Measurements from ENCODE around the gene GRM4.

The GRM4 gene

DNA sequence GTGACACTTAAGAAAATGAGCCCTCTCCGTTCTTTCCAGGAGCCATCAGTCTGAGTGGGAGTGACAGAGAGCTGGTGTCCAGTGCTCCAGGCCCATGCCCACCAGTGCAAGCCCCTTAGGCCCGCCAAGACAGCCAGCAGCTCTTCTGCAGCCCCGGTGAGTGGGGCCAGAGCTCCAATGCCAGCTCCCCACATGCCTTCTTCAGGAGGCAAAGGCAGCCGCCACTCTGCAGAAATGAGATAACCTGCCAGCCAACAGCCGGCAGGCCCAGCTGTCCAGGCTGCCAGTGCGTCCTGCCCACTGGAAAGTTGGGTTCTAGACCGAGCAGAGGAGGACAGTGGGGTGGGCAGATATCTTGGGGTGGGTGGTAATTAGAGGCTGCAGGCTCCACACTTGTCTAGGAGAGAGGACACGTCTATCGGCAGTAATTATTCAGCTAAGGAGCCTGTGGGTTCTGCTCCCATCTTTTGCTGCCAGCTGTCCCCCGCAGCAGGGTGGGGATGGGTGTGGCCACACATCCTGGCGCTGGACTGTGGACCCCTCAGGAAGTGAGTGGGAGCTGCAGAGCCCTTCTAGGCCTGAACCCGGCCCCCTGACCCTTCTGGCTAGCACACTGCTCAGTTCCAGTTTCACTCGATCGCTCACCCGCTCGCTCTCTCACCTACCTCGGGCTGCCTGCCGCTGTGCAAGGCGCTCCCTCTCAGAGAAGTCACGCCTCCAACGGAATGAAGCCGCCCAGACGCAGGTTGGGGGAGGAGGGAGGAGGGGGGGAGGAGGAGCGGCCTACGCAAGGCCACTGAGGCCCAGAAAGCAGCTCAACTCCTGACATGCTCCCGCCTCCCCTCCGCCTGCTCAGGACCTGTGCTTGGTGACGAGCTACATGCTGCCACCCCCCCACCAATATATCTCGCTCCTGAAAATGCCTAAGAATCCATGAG, 3.6 kb downstream of the GRM4 start:
- DNase-seq (ENCODE audit: low spot score), result no peak

DNA sequence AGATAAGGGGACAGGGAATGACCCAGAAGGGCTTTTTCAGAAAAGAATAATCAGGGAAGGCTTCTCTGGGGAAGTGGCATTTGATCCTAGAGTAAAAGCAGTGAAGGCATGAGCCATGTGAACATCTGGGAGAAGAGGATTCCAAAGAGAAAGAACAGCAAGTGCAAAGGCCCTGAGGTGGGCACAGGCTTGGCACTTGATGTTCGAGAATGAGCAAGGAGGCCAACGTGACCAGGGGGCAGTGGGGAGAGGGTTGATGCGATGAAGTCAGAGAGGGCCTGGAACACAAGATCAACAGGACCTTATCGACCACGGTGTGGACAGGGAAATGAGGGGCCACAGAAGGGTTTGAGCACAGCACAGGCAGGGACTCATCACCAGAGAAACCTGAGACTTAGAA, 5.8 kb downstream of the GRM4 start:
- DNase-seq (ENCODE audit: low spot score), result no peak

DNA sequence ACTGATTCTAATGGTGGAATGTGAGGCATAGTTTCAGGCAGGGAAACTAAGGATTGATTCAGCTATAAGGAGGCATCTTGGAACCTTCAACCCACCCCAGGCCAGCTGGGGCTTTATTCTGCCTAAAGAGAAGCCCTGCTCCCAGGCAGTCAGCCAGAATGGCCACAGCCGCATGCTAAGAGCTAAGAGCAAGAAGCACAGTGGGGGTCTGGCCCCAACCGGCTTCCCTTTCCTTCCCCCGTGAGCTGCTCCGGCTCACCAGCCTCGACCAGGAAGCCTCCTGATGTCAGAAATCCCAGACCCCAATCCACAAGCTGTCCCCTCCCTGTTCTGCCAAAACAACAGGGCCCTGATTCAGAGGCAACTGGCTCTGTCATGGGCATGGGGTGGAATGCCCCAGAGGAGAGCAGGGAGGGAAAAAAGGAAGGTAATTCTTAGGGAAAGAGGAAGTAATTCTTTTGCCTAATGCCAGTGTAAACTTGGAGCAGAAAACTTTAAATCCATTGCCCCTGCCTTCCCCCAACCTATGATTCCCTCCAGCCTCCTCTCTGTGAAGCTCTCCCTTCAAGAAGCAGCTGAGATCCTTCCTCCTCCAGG, 6.9 kb downstream of the GRM4 start:
- DNase-seq (ENCODE audit: low spot score), result no peak

DNA sequence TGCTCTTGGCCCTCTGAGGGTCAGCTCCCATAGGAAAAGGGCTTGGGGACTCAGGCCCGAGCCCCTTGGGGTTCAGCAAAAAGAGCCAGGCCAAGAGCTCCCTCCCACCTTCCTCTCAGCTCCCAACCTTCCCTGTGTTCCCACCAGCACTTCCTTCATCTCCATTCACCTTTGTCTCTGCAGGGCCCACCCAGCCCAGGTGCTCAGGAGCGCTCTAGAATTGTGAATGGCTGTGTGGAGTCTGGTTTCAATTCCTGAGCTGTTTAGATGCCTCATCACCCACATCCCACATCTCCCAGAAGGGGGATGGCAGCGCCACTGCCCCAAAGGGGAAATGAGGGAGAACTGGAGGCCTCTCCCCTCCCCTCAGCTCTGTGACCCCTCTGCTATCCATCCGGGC, 7.7 kb downstream of the GRM4 start:
- no peak for DNase-seq (ENCODE audit: low spot score)

DNA sequence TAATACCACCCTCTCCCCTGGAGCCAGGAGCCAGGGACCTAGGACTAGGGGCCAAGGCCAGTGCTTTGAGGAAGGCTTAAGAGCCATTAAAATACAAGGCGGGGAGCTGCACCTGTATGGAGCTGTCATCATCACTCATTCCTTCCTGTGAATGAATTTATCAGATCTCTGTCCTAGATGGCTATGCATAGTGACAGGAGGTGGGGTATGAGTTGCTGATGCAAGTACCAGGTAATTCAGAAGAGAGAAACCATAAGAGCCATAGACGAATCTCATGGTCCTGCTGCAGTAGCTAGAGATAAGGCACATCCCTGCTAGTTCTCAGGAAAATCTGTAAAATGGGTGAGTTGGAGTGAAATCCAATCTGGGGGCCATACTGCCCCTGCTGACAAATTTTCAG, 10.3 kb downstream of the GRM4 start:
- DNase-seq (ENCODE audit: low spot score), result no peak

DNA sequence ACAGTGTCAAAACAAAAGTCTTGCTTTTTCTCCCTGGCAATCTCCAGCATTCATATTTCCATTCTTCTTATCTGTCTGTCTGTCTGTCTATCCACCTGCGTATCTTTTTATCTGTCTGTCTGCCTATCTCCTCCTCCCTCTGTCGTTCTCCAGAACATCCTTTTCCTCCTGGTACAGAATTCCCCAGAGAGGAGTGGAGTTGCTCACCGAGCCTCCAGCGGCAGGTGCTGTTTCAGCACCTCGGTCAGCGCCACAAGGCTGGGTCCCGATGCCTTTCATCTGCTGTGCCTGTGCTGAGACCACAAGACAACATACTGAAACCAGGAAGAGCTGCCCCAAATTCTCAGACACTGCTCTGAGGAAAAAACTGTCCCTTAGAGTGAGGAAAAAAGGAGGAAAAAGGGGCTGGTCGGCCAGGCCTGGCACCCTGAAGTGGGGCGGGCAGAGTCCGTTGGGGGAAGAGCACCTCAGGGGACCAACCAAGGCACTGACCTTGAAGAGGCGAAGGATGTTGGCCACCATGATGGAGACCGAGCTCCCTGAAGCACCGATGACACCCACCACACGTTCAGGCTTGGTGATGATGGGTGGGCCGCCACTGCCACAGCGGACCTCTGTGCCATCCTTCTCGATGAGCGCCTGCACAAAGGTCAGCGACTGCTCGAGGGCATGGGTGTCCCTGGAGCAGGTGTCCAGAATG, 13.3 kb downstream of the GRM4 start:
- DNase-seq (ENCODE audit: low spot score), result peak; percentile 45

DNA sequence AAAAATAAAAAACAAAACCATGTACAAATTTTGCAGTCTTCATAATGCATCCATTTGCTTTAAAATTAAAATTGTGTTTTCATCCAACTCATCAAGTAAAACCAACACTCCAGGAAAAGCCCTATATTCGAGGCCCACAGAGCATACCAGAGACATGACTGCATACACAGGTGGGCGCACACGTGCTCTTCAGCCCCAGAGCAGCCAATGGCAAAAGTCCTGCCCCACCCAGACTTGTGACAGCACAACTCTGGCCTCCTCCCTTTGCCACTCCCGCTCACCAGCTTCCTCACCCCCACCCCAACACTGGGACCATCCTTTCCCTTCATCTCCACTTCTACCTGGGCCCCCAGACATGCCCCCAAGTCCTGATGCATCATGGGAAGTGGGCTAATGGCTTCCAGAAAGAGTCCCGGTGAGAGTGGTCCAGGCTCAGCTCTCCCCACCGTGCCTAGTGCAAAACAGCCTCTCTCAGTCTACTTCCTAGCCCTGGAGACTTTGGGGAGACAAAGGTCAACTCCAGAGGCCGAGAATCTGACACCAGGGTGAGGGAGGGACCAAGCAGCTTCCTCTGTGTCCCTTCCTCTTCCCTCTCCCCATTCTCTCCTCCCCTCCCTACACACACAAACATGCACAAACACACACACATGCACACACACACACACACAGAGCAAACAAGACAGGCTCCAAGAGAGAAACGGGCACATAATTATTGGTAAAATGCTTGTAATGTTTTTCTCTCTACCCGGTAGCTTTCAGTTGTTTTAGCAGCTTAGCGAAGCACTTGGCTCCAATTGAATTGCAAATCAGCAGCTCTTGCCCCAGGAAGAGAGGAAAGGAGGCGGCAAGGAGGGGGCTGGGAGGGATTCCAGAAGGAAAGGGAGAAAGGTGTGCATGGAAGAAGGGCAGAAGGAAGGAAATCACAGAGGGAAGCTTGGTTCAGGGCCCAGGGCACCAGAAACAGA, 14.3 kb downstream of the GRM4 start:
- no peak for DNase-seq (ENCODE audit: low spot score)

DNA sequence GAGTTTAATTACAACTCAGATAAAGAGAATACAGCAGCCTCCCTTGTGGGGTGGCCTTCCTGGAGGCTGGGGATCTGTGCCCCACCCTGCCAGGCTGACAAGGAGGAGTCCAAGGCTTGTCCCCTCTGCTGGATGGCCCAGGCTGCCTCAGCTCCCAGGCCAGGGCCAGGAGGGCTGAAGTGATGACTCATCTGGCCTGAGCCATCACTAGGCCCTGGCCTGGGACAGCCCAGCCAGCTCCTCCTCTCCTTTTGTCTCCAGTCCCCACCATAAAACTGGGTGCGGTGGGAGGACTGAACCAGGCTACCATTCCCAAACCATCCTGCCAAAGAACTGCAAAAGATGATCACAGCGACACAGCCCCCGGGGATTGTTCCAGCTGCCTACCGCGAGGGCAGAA, 15.0 kb downstream of the GRM4 start:
- DNase-seq (ENCODE audit: low spot score), result no peak

DNA sequence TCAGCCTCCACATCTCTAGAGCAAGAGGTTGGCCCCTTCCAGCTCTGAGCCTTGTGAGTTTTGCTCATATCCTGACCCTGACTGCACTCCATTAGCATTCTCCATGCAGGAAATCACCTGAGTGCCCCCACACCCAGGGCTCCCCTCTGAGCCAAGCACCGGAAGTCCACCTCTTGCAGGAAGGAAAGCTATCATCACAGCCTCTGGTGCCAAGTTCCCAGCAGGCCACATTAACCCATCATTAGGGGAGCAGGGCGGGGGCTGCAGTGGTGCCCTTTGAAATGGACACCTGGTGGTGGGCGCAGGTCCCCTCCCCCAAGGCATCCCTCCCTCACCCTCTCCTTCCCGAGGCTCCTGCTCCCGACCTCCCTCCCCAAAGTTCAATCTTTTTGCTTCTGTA, 16.1 kb downstream of the GRM4 start:
- no peak for DNase-seq (ENCODE audit: low spot score)

DNA sequence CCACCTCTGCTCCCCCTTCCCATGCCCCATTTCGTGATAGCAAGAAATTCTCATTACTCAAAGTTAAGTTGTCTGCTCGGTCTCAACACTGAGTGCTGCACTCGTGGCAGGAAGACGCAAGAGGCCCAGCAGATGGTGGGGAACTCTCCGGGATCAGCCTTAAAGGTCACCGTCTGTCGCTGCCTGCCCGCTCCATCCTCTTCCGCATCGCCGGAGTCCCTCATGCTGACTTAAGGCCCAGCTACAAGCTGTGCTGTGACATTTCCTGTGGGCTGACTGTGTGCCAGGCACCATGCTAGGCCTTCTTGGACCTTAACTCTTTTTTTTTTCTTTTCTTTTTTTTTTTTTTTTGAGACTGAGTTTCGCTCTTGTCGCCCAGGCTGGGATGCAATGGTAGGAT, 17.8 kb downstream of the GRM4 start:
- DNase-seq (ENCODE audit: low spot score), result no peak

DNA sequence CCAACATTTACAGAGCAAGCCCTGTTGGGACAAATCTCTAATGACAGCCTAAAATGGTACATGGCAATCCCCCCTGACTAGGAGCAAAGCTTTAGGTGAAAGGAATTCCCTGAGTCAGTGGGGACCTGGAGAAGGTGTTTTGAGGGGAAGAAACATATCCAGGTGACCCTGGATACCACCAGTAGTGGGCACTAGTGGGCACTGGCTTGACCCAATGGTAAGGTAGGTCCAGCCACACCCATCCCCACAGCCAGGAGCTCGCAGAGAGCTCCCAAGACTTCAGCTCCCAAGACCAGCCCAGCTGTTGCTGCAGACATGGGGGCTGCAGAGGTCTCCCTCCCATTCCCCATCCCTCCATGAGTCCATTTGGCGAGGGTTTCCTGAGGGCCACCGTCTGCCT, 19.5 kb downstream of the GRM4 start:
- no peak for DNase-seq (ENCODE audit: low spot score)

DNA sequence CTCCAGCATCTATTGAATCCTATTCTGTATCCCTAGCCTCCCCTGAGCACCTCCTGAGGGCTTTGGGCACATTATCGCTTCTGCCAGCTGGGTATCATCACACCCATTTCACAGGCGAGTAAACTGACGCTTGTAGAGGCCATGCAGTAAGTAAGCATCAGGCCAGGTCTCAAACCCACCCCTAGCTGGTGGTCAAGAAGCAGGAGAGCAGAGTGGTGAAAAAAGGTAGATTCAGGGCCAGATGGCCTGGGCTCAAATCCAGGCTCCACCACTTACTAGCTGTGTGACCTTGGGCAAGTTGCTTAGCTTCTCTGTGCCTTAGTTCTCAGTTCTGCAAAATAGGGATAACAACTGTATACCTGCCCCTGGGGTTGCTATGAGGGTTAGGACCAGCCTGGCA, 19.9 kb downstream of the GRM4 start:
- DNase-seq (ENCODE audit: low spot score), result no peak

DNA sequence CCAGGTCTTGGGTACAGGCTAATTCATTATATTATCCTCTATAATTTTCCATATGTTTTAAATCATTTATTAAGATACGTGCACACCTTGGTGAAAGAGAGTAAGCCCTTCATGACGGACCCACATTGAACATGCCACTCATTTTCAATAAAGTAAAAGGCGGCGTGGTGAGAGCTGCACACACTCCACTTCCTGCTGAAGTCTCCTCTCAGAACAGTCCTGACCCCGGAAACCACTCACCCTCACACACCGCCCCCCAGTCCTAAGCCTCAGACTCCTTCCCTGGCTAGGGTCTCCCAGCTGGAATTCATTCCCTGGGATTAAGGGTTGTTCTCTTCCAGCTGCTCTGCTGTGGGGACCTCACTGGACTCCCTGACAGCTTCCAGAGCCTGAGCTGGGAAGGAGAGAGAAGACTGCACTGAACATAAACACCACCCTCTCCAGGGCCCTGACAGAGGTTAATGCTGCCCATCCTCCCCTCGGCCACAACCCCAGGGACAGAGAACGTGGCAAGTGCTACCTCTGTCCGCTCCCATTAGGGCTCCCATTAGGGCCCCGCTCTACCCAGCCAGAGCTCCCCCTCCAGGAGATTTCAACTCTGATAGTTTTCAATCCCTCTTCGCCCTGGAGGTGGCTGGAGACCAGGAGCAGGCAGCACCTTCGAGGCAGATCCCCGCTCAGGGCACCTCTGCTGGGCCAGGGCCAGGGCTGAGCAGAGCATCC, 24.8 kb downstream of the GRM4 start:
- DNase-seq (ENCODE audit: low spot score), result no peak

DNA sequence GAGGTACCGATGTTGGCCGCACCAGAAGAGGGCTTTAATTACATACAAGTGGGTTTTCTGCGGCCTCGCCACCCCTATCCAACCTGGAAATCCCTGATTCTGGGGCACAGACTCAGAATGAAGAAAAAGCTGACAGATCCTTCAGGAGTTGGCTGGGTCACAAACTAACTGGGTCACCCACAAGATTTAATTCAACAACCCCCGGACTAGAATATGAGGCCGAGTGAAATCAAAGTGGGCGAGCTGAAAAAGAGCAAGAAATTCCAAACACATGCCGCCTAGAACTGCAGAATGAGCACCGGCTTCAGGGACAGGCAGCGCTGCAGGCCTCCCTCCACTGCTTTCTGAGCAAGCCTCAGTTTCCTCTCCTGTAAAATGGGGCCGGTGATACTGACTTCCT, 30.0 kb downstream of the GRM4 start:
- DNase-seq (ENCODE audit: low spot score), result no peak

DNA sequence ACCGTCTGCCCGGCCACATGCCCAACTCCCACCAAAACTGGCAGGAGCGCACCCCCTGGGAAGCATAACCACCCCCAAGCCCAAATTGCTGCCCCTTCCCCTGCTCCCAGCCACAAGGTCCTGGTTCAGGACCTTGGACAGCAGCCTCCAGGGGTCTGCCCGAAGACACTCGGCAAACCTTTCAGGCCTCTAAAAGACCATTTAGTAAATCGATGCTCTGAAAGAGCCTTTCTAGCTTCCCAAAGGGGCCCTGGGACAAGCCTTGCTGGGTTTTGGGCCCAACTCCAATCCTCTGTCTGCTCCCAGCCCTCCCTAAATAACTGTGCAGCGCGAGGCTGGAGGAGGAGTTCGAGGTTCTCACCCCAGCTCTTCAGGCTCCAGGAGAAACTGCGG, 30.5 kb downstream of the GRM4 start:
- DNase-seq (ENCODE audit: low spot score), result peak; percentile 42

DNA sequence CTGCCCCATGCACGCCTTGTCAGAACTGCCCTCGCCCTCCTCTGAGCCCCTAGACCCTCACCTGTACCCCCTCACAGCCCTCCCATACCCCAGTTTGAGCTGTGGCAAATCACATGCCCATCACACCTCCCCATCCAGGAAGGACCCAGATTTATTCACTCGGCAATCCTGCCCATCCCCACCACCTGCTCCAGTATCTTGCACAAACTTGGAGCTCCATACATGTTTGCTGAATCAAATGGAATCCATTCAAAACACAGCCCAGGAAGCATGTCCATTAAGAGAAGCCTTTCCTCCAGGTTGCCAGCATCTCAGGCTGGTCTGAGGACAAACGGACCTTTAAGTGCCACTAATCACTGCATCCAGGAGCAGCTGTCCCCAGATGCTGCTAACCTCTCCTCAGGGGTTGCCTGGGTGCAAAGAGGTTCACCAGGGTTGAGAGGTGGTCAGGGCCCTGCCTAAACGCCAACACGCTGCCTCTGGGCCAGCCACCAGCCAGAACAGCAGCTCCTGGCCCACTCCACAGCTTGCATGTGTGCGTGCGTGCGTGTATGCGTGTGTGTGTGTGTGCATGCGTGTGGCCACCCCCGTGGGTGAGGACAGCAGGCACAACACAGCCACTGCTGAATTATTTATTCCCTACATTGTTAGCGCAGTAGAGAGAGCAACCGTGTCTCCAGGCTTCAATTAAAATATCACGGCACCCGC, 31.0 kb downstream of the GRM4 start:
- no peak for DNase-seq (ENCODE audit: low spot score)

DNA sequence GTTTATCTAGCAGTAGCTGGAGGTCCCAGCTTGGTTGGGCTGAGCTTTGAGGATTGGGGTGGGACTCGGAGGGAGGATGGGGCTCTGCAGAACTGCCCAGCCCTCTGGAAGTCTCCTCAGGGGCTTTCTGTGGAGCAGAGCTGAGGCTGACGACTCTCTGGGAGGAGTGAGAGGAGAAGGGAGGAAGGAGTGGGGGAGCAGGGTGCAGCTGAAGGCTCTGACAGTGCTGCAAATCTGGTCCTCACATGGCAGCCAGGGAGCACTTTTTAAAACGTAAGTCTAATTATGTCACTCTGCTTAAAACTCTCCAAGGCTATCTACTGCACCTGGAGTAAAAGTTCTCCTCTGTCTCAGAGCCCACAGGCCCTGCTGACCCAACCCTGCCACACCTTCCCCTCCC, 32.4 kb downstream of the GRM4 start:
- DNase-seq (ENCODE audit: low spot score), result no peak

DNA sequence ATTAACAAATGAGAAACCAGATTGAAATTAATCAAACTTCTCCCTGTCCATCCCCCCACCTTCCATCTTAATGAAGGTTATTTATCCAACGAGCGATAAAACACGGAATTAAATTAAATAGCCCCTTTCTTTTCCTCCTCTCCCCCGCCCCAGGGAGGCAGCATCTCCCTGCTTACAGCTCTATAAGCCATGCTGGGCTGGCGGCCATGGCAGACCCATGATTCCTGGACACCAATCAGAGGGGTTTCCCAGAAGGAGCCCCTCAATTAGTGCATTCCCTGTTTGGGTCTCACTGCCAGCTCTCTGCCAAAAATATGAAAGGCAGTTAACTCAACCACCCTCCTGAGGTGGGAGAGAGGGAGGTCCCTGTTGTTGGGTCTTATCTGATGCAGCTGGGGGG, 33.8 kb downstream of the GRM4 start:
- no peak for DNase-seq (ENCODE audit: low spot score)

DNA sequence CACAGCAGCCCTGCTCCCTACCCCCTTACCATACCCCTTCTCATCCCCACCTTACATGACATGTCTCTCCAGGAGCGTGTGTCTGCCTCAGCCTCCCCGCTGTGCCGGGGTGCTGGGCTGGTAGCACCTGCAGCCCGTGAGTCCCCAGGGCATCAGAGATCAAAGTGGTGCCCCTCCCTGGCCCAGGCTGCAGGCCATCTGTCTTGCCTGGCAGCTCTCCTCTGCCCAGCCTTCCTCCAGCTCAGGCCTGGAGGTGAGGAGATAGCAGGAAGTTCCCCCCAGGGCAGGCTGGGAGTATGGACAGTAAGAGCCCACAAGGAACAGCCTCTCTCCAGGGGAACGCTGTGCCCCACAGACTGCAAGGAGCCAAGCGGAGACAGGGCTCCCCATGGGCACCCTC, 35.3 kb downstream of the GRM4 start:
- no peak for DNase-seq (ENCODE audit: low spot score)

DNA sequence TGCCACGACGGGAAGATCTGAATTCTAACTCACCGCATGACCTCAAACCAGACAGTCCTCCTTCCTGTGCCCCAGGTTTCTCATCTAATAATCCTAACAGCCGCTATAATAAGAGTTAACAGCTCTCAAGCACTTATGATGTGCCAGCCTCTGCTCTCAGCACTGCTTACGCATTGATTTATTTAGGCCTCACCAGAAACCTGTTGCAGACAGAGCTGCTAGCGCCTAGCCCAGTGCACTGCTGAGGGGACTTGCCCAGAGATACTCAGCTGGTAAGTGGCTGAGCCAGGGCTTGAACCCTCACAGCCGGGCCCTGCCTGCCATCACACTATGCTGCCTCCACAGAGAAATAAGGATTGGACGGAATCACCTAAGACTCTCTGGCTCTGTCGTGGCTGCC, 37.7 kb downstream of the GRM4 start:
- DNase-seq (ENCODE audit: low spot score), result no peak

DNA sequence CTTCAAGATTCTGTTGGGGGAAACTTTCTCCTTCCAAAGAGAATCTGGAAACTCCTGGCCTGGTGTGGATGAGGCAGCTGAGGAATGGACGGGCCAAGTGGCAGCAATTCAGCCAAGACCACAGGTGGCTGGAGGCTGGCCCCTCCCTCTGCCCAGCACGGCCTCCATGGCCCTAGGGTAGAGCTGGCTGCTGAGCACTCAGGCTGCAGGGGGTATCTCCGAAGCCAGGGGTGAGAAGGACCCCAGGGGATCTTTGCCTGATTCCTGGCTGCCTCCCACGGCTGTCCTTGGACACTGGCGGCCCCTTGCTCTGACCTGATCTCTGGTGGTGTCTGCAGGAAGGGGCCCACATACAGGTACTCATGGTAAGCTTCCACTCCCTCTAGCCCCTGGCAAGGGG, 39.0 kb downstream of the GRM4 start:
- DNase-seq (ENCODE audit: low spot score), result no peak

All from hepatic stellate cell (primary cell).